GM04504 (cell line): ENCODE measurements around the gene KCNB1.

Experiments
- DNase-seq: peaks from one replicate; pipeline ENCODE4 v3.0.0-alpha.2; 2012; ENCODE audit warnings: low read depth

KCNB1 gene

DNA sequence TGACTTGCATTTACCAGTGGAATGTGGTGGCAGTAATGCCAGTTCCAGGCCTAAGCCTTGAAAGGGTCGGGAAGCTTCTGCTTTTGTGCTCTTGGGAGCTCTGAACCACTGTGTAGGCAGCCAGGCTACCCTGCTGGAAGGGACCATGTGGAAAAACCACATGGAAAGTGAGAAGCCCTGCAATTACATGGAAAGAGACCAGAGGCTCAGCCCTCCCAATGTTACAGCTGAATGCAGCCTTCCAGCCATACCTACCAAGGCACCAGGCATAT is 14.9 kb upstream of the KCNB1 start:
- DNase-seq = no peak

DNA sequence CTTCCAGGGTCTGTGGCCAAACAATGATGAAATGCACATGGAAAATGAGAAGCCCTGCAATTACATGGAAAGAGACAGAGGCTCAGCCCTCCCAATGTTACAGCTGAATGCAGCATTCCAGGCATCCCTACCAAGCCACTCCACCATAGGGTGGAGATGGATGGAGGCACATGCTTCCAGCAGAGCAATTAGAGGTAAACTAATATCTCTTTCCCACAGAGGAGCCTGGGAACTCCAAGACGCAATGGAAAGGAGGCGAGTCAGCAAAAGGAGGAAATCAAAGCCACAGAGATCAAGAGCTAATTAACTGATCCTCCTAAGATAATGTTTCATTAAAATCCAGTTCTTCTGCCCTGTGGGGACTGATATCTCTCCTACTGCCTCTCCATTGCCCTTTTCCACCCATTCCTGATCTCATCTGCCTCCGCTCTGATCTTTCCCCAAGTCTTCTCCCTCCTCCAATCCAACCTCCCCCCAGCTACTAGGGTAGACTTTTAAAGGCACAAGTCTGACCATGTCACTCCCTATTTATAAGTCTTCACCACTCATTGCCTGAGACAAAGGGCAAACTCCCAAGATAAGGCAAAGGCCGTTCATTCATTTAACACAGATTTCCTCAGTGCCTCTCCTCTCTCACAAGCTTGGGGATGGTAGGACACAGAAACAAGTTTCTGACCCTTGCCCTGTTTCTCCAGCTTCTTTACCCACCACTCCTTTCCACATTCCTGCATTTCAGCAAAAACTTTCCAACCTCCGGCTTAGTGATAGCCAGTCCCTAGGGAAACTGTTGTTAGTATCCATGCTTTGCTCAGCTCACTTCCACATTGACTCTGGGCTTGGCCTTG is 14.3 kb upstream of the KCNB1 start:
- no peak for DNase-seq

- no peak for DNase-seq
Observed at GRCh38 chr20:49496043-49496442, 13.6 kb upstream of the KCNB1 start.

DNA sequence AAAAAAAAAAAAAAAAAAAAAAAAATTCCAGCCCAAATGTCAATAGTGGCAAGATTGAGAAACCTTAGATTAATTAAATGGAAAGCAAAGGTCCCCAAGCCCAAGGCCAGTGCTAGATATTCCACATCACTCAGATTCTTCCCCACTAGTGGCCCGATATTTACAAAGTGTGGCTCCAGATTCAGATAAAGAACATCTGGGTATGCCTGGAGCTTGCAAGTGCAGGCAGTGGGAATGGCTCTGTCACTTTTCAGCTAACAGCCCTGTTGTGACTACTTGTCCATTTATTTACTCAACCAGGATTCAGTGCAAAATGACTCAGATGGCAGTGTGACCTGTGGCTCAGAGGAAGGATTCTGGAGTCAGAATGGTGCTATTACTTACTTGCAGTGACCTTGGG is 8.2 kb upstream of the KCNB1 start:
- DNase-seq = no peak

GRCh38 chr20:49489688-49490087 is 7.2 kb upstream of the KCNB1 start:
- no peak for DNase-seq

GRCh38 chr20:49486064-49486463 is 3.6 kb upstream of the KCNB1 start:
- DNase-seq = no peak

- DNase-seq = no peak
Observed at GRCh38 chr20:49485563-49485962, 3.1 kb upstream of the KCNB1 start.

GRCh38 chr20:49484180-49485140 is 2.0 kb upstream of the KCNB1 start:
- DNase-seq = peak; percentile 32

GRCh38 chr20:49483696-49484123 is 1.2 kb upstream of the KCNB1 start:
- DNase-seq = no peak

GRCh38 chr20:49483018-49483695 is 689 bp upstream of the KCNB1 start:
- no peak for DNase-seq

GRCh38 chr20:49482173-49482572 is 295 bp downstream of the KCNB1 start:
- no peak for DNase-seq

DNA sequence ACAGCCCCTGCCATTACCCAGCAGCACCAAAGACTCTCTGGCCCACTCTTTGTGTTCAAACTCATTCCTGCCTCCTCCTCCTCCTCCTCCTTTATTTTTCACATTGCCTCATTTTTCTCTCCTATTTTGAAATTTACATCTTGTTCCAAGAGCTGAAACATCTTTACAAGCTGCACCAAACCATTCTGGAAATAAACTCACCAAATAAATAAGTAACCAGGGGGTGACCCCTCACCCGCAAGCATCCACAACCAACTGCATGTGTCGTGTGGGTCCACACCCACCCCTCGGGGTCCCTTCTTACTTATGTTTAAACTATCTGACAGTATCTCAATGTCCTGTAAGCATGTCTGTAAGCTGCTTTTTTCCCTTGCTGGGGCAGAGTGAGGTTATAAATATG is 1.4 kb downstream of the KCNB1 start:
- DNase-seq = no peak

DNA sequence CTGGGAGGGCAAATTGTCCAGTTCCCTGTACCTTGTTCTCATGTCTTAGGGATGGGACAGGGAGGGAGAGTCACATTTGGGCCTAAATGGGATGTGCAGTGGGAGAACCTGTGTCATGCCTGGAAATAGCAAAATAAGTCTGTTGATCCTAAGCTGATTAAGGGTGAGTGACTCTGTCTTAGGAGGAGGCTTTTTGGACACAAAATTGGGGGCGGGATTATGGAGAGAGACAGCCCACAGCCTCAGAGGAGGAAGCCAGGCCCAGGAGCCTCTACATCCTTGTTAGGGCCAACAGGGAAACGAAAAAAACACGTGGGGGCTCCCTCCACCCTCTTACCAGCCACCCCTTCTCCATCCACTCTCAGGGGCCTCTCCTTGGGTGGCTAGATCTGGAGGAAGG is 2.2 kb downstream of the KCNB1 start:
- no peak for DNase-seq

- DNase-seq = no peak
Observed at GRCh38 chr20:49479785-49480184, 2.7 kb downstream of the KCNB1 start.

GRCh38 chr20:49478754-49479689 is 3.4 kb downstream of the KCNB1 start:
- no peak for DNase-seq

DNA sequence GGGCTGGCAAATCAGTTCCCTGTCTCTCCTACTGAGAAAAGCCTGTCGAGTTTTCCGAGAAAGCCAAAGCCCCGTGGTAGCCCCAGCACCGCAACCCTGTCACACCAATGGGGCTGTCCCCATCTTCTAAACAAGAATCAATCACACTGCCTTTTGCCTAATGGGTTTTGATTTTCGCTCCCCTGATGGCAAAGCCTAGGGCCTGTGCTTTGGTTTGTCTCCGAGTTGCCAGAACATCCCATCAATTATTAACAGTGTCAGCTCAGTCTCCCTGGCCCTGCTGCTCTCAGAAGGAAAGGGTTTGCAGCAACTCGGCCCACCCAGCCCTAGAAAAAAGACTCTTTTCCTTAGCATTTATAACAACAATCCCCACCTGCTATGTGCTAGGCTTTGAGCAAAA is 4.2 kb downstream of the KCNB1 start:
- DNase-seq = no peak

DNA sequence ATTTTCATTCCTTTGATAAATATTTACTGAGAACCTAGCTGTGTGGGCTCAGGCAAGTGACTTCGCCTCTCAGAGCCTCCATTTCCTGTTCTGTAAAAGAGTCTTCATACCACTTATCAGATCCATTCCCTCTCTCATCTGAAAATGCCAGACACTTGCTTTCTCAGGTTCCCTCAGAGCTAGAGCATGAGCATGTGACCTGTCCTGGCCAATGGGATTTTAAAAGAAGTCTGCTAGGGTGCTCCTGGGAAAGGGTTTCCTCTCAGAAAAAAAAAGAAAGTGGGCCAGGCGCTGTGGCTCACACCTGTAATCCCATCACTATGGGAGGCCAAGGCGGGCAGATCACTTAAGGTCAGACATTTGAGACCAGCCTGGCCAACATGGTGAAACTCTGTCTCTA is 5.3 kb downstream of the KCNB1 start:
- no peak for DNase-seq

- DNase-seq = no peak
Observed at GRCh38 chr20:49476016-49476355, 6.5 kb downstream of the KCNB1 start.

DNA sequence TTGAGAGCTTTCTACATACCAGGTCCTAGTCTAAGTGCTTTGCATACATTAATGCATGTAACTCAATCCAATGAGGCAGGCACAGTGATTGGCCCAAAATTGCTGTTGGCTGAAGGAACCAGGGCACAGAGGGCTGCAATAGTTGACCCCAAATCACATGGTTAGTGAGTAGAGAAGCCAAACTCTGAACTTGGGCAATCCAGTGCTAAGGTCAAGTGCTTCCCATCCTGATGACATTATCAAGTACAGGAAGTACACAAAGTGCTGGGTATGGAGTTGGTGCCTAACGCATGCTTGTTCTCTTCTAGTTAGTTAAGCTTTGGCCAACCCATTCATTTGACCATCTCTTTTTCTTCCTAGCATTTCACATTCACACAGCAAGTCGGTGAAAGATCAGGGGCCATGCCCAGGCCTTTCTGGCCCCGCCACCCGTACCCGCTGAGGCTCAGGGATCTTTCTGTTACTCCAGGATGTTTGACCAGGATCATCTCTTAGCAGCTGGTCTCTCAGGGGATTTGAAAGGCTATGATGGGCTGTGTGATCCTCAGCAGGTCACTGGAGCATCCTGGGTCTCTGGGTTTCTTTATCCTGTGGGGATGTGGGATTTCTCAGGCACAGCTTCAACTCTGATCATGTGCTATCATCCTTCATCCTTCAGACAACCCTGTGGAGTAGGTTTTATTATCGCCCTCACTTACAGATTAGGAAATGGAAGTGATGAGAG is 7.0 kb downstream of the KCNB1 start:
- DNase-seq = no peak

DNA sequence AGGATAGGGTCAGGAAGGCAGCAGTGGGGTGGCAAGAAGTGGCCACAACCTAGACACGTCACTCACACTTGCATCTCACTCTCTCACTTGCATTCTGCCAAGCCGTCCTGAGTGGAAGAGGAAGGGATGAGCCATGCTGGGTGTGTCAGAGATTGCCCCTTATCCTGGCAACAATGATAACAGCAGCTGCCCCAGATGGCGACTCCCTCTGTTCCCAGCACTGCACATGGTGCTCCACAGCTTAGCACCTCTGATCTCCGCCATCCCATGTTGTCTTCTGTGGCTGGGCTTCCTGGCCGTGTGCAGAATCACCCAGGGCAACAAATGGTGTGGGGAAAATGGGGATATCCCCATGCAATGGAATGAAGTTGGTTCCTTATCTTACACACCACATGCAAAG is 11.1 kb downstream of the KCNB1 start:
- no peak for DNase-seq

DNA sequence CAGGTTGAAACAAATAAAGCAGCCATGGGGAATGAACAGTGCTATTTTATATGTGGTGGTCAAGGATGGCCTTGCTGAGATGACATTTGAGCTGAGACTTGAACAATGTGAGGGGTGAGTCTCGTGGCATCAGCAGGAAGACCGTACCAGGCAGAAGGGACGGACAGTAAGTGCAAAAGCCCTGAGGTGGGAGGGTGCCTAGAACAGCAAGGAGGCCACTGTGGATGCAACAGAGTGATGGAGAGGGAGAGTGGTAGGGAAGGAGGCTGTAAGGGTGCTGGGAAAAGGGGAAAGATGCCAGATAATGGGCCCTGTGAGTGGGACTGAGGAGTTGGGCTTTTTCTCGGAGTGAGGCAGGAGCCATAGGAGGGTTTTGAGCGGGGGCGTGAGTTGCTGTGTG is 11.5 kb downstream of the KCNB1 start:
- DNase-seq = no peak
